Measurements from ENCODE around the gene PTGDR2.
A peak's percentile ranks its signal among the peaks of the same experiment; 100 is the strongest.
"Not testable (repeated sequence)": the region's sequence is repeated elsewhere in the genome, so short reads cannot be mapped to it uniquely, and the experiment has no call there.

The PTGDR2 gene

DNA sequence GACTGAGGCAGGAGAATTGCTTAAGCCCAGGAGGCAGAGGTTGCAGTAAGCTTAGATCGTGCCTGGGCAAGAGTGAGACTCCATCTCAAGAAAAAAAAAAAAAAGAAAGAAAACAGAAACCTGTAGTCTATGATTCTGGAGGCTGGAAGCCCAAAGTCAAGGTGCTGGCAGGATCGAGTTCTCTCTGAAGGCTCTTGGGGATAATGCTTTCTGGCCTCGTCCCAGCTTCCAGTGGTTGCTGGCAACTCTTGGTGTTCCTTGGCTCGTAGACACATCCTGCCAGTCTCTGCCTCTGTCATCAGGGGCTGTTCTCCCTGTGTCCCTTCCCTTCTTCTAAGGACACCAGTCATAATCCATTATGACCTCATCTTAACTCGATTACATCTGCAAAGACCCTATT lies 30.6 kb downstream of the PTGDR2 start:
- Mint-ChIP-seq H3K9me3 (no peaks in the 10 kb centered on the region), H3K27ac (no peak overlapping the region), H3K36me3 (ENCODE audit: low read depth) (no peaks in the 10 kb centered on the region), H3K4me3 (no peak overlapping the region), H3K27me3 (ENCODE audit: low read depth, poor library complexity) (peaks cover 11% of the 10 kb centered on the region), H3K4me1 (peaks cover 24% of the 10 kb centered on the region)
- no peak for DNase-seq
- TF ChIP-seq, protein P1, sequence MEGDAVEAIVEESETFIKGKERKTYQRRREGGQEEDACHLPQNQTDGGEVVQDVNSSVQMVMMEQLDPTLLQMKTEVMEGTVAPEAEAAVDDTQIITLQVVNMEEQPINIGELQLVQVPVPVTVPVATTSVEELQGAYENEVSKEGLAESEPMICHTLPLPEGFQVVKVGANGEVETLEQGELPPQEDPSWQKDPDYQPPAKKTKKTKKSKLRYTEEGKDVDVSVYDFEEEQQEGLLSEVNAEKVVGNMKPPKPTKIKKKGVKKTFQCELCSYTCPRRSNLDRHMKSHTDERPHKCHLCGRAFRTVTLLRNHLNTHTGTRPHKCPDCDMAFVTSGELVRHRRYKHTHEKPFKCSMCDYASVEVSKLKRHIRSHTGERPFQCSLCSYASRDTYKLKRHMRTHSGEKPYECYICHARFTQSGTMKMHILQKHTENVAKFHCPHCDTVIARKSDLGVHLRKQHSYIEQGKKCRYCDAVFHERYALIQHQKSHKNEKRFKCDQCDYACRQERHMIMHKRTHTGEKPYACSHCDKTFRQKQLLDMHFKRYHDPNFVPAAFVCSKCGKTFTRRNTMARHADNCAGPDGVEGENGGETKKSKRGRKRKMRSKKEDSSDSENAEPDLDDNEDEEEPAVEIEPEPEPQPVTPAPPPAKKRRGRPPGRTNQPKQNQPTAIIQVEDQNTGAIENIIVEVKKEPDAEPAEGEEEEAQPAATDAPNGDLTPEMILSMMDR (IDR thresholded peaks at IDR 0.05) = no peak

- H3K36me3 Mint-ChIP-seq (ENCODE audit: low read depth); H3K9me3 Mint-ChIP-seq; H3K4me3 Mint-ChIP-seq; DNase-seq: not testable (repeated sequence)
- Mint-ChIP-seq H3K27ac (peak overlapping the region; percentile 10), H3K27me3 (ENCODE audit: low read depth, poor library complexity) (peaks cover 11% of the 10 kb centered on the region), H3K4me1 (peaks cover 21% of the 10 kb centered on the region)
These were observed 31.9 kb downstream of the PTGDR2 start for GRCh38 chr11:60823745-60824306.

- no peak overlapping the region for H3K27ac Mint-ChIP-seq
- H3K36me3 Mint-ChIP-seq (ENCODE audit: low read depth) = no peaks in the 10 kb centered on the region
- H3K4me1 Mint-ChIP-seq = peaks cover 12% of the 10 kb centered on the region
- H3K4me3 Mint-ChIP-seq = no peak overlapping the region
- TF ChIP-seq, protein P1 (IDR thresholded peaks at IDR 0.05) = no peak
- no peak for DNase-seq
- H3K27me3 Mint-ChIP-seq (ENCODE audit: low read depth, poor library complexity) = peaks cover 6% of the 10 kb centered on the region
- peaks cover 10% of the 10 kb centered on the region for H3K9me3 Mint-ChIP-seq
These were observed 33.7 kb downstream of the PTGDR2 start for GRCh38 chr11:60821827-60822599.

DNA sequence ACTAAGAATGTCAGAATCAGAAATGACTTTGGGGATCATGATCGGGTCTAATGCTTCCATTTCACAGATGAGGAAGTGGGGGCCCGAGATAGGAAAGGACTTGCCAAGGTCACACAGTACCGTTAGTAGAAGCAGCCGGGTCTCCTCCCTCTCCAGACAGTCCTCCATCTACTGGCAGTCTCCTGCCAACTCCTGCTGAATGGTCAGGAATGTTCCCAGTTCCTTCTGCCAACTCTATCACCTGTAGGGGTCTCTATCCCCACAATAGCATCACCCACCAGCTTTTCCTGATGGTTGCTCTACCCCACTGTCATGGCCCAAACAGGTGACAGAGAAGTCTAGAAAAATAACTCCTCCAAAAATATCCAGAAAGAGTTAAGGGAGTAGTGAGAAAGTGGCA lies 37.7 kb downstream of the PTGDR2 start:
- H3K27me3 Mint-ChIP-seq (ENCODE audit: low read depth, poor library complexity) = peaks cover 9% of the 10 kb centered on the region
- TF ChIP-seq, protein P1 (IDR thresholded peaks at IDR 0.05) = no peak
- no peak for DNase-seq
- peaks cover 10% of the 10 kb centered on the region for H3K4me1 Mint-ChIP-seq
- H3K36me3 Mint-ChIP-seq (ENCODE audit: low read depth) = peaks cover 4% of the 10 kb centered on the region
- H3K4me3 Mint-ChIP-seq = no peak overlapping the region
- no peak overlapping the region for H3K27ac Mint-ChIP-seq
- peaks cover 36% of the 10 kb centered on the region for H3K9me3 Mint-ChIP-seq

DNA sequence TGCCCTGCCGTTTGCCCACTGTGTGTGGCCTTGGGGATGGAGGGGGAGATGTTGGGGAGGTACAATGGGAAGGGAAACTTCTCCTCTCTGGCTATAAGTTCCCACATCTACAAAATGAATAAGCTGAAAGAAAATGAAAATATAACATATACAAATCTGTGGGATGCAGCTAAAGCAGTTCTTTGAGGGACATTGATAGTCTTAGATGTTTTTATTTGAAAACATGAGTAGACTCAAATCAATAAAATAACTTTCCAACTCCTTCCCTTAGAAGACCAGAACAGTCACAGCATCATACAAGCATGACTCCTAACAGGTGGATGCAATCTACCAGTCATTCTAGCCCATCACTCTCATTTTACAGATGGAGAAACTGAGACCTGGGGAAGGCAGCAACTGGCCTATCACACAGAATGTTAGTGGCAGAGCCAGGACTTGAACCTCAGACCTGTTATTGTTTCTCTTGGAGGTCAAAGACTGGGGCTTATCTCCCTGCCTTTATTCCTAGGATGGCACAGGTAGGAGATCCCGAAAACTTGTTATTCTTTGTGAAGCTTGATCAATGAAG lies 39.1 kb downstream of the PTGDR2 start:
- Mint-ChIP-seq H3K36me3 (ENCODE audit: low read depth) (peaks cover 4% of the 10 kb centered on the region), H3K4me1 (peaks cover 10% of the 10 kb centered on the region), H3K27ac (no peak overlapping the region), H3K4me3 (no peak overlapping the region), H3K27me3 (ENCODE audit: low read depth, poor library complexity) (peaks cover 12% of the 10 kb centered on the region), H3K9me3 (peaks cover 42% of the 10 kb centered on the region)
- no peak for DNase-seq
- TF ChIP-seq, protein P1 (IDR thresholded peaks at IDR 0.05) = no peak

GRCh38 chr11:60814112-60814511 lies 41.6 kb downstream of the PTGDR2 start:
- H3K4me1 Mint-ChIP-seq = no peaks in the 10 kb centered on the region
- H3K27me3 Mint-ChIP-seq (ENCODE audit: low read depth, poor library complexity) = peaks cover 9% of the 10 kb centered on the region
- H3K9me3 Mint-ChIP-seq = peaks cover 42% of the 10 kb centered on the region
- H3K36me3 Mint-ChIP-seq (ENCODE audit: low read depth) = peaks cover 4% of the 10 kb centered on the region
- no peak overlapping the region for H3K4me3 Mint-ChIP-seq
- TF ChIP-seq, protein P1 (IDR thresholded peaks at IDR 0.05) = no peak
- no peak for DNase-seq
- no peak overlapping the region for H3K27ac Mint-ChIP-seq

Data from nephron progenitor cell (in vitro differentiated cells).